Measurements from ENCODE around the gene TEX54. TPM values are rescaled to one million over a fixed set of nuclear protein-coding genes. Genes with fewer than 3 reads are reported as not detected.
A peak's percentile ranks its signal among the peaks of the same experiment; 100 is the strongest.

TEX54 gene
- total and polyA plus RNA-seq, 2 of the 13 experiments (the other 11 are each of a cell fraction or from before 2014, with no cell fraction given): not detected

DNA sequence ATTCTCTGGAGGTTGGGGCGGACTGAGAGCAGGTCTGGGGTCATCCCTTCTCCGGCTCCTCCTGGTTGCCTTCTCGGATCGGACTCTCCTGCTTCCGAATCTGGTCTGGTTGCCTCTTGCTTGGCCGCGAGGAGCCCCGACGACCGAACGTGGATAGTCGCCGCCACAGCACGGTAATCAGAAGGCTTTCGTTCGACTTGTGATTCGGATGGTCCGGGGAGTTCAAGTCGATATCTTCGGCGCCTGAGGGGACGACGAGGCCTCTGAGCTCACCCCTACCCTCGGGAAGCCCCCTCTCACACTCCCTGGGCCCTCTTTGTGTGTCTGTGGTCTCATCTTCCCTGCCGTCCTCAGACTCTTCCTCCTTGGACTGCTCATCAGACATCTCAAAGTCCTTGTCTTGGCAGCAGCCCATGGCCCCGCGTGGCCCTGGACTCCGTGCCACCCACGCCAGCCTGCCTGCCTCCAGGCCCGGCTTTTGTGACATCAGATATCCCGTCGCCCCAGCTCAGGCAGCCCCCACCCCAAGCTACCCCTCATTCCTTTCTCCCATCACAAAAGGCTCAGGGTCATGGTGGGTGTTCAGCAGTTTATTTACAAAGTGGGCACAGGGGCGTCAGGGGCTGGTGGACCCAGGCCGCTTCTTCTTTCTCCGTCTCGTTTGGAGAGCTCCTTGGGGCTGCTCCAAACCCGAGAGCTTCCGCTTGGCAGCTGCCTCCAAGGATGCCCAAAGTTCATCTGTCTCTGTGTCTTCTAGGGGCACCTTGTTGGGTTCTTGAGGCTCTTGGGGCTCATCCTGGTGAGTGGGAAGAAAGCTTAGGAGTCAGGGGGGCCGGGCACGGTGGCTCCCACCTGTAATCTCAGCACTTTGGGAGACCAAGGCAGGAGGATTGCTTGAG, at the start of gene TEX54 (continued):
- TF ChIP-seq, protein P1, sequence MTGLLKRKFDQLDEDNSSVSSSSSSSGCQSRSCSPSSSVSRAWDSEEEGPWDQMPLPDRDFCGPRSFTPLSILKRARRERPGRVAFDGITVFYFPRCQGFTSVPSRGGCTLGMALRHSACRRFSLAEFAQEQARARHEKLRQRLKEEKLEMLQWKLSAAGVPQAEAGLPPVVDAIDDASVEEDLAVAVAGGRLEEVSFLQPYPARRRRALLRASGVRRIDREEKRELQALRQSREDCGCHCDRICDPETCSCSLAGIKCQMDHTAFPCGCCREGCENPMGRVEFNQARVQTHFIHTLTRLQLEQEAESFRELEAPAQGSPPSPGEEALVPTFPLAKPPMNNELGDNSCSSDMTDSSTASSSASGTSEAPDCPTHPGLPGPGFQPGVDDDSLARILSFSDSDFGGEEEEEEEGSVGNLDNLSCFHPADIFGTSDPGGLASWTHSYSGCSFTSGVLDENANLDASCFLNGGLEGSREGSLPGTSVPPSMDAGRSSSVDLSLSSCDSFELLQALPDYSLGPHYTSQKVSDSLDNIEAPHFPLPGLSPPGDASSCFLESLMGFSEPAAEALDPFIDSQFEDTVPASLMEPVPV (CRISPR knock-in tag; IDR thresholded peaks at IDR 0.05): 0 out of 2 replicates have a peak, but pooled peaks have one; percentile 58
- no peak for TF ChIP-seq TGIF2 (CRISPR knock-in tag; IDR thresholded peaks at IDR 0.05)
- TF ChIP-seq, protein P2, sequence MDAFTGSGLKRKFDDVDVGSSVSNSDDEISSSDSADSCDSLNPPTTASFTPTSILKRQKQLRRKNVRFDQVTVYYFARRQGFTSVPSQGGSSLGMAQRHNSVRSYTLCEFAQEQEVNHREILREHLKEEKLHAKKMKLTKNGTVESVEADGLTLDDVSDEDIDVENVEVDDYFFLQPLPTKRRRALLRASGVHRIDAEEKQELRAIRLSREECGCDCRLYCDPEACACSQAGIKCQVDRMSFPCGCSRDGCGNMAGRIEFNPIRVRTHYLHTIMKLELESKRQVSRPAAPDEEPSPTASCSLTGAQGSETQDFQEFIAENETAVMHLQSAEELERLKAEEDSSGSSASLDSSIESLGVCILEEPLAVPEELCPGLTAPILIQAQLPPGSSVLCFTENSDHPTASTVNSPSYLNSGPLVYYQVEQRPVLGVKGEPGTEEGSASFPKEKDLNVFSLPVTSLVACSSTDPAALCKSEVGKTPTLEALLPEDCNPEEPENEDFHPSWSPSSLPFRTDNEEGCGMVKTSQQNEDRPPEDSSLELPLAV (CRISPR knock-in tag; conservative IDR thresholded peaks at IDR 0.05; ENCODE audit: low read depth): no peak
- TF ChIP-seq ZNF558 (CRISPR knock-in tag; IDR thresholded peaks at IDR 0.05; ENCODE audit: borderline replicate concordance): no peak

DNA sequence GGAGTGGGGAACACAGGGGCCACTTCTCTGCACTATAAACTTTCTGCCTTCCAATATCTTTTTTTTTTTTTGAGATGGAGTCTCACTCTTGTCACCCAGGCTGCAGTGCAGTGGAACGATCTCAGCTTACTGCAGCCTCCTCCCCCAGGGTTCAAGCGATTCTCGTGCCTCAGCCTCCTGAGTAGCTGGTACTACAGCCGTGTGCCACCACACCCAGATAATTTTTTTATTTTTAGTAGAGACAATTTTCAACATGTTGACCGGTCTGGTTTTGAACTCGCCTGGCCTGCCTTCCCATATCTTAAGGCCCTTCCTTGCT, 49.7 kb upstream of the TEX54 start:
- CTCF ChIA-PET (ENCODE audit: low intra/inter-chr PET ratio, low total read pairs): no interaction called here
- H3K9me3 ChIP-seq (ENCODE audit: low read length): no peaks in the 10 kb centered on the region
- peaks cover 69% of the 10 kb centered on the region for H3K4me1 ChIP-seq (ENCODE audit: insufficient read depth, low read length)
- BruUV-seq (replicated peaks): no TSS peak
- in situ Hi-C loops (cut with HindIII; ENCODE audit: extremely low pct_ligation_motif_present, low pct_unique_long_range_greater_than_20kb): no loop called here
- peak overlapping the region; percentile 92 to 99 (median 94) for H3K4me3 ChIP-seq (replicated peaks in 1 of 3; ENCODE audit: insufficient read depth in 1 of 3, low read depth in 2 of 3, low read length in 3 of 3)
- peaks cover 26 to 70% of the 10 kb centered on the region in 2 experiments for H3K36me3 ChIP-seq (replicated peaks in 1 of 2; ENCODE audit: control insufficient read depth in 1 of 2, insufficient read depth in 2 of 2, low read length in 2 of 2)
- FAIRE-seq (no peak), DNase-seq (ENCODE audit: low spot score) (no peak), ATAC-seq (no peak)
- peak overlapping the region; percentile 81 for H3K4me2 ChIP-seq (ENCODE audit: low read depth, low read length)
- WGBS (ENCODE audit: low lambda C conversion rate): 68% methylated on average over 6 of the region's 6 CpGs
- H4K20me1 ChIP-seq (ENCODE audit: insufficient read depth, low read length): peaks cover 19% of the 10 kb centered on the region; the same call in 1 of the 2 replicates
- intact Hi-C loops (cut with micrococcal nuclease; ENCODE audit: unreplicated experiment): no loop called here
- H3K27ac ChIP-seq (ENCODE audit: extremely low read length, insufficient read depth, low read length): peak overlapping the region; percentile 93
- H3K79me2 ChIP-seq (ENCODE audit: insufficient read depth, low read length): peaks cover 61% of the 10 kb centered on the region
- no peak overlapping the region for H2AFZ ChIP-seq (ENCODE audit: low read length)
- H3K9ac ChIP-seq (ENCODE audit: insufficient read depth, low read depth, low read length): peak overlapping the region; percentile 92
- POLR2A ChIA-PET: interaction anchor here (1.6 to 5.8 kb wide), 8 partner anchors 11 to 154 kb away, joined by 4 to 90 read pairs (median 17); partner anchors contain the start of genes HNRNPUL2, STX5, TEX54 and TTC9C
- no peaks in the 10 kb centered on the region; a peak in 1 of 5 replicates for H3K27me3 ChIP-seq (ENCODE audit: control insufficient read depth in 1 of 2, insufficient read depth in 2 of 2, low read length in 2 of 2)
- TF ChIP-seq BHLHE40 (IDR thresholded peaks at IDR 0.05; ENCODE audit: low read length) (no peak), NFKB2 (CRISPR knock-in tag; IDR thresholded peaks at IDR 0.05; ENCODE audit: borderline replicate concordance) (no peak), PHF21A (CRISPR knock-in tag; IDR thresholded peaks at IDR 0.05) (no peak), STAT5B (CRISPR knock-in tag; IDR thresholded peaks at IDR 0.05) (no peak), ZNF747 (CRISPR knock-in tag; IDR thresholded peaks at IDR 0.05; ENCODE audit: borderline replicate concordance) (no peak), RFXANK (CRISPR knock-in tag; IDR thresholded peaks at IDR 0.05) (no peak), PAX8 (CRISPR knock-in tag; IDR thresholded peaks at IDR 0.05; ENCODE audit: borderline replicate concordance) (0 out of 2 replicates have a peak, but pooled peaks have one; percentile 30), YEATS2 (CRISPR knock-in tag; IDR thresholded peaks at IDR 0.05; ENCODE audit: borderline replicate concordance) (no peak), ZZZ3 (CRISPR knock-in tag; IDR thresholded peaks at IDR 0.05; ENCODE audit: borderline replicate concordance) (no peak)
- TF ChIP-seq, protein P3, sequence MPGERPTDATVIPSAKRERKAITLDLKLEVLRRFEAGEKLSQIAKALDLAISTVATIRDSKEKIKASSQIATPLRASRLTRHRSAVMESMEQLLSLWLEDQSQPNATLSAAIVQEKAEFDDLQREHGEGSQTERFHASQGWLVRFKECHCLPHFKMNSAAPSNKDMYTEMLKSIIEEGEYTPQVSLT (CRISPR knock-in tag; IDR thresholded peaks at IDR 0.05; ENCODE audit: borderline replicate concordance, low read depth): no peak
- TF ChIP-seq, protein P4, sequence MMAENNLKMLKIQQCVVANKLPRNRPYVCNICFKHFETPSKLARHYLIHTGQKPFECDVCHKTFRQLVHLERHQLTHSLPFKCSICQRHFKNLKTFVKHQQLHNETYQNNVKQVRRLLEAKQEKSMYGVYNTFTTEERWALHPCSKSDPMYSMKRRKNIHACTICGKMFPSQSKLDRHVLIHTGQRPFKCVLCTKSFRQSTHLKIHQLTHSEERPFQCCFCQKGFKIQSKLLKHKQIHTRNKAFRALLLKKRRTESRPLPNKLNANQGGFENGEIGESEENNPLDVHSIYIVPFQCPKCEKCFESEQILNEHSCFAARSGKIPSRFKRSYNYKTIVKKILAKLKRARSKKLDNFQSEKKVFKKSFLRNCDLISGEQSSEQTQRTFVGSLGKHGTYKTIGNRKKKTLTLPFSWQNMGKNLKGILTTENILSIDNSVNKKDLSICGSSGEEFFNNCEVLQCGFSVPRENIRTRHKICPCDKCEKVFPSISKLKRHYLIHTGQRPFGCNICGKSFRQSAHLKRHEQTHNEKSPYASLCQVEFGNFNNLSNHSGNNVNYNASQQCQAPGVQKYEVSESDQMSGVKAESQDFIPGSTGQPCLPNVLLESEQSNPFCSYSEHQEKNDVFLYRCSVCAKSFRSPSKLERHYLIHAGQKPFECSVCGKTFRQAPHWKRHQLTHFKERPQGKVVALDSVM (CRISPR knock-in tag; IDR thresholded peaks at IDR 0.05): peak; percentile 81
- TF ChIP-seq, protein P5, sequence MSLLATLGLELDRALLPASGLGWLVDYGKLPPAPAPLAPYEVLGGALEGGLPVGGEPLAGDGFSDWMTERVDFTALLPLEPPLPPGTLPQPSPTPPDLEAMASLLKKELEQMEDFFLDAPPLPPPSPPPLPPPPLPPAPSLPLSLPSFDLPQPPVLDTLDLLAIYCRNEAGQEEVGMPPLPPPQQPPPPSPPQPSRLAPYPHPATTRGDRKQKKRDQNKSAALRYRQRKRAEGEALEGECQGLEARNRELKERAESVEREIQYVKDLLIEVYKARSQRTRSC (CRISPR knock-in tag; IDR thresholded peaks at IDR 0.05; ENCODE audit: low read depth): no peak
